Panc1 (cell line): ENCODE results near the gene MTR. TPM values are rescaled to one million over a fixed set of nuclear protein-coding genes. Genes with fewer than 3 reads are reported as not detected.

ENCODE experiments used
- ATAC-seq: fragments of 200-7000 bp; cut with Tn5 transposase; 2 replicates; pipeline ENCODE4 v1.9.1; 2020; ENCODE audit warnings: mild to moderate bottlenecking, moderate library complexity
- BruUV-seq: library from RNA; stranded (reverse); fragments of 400-500 nt; replicated peaks from 2 replicates; lab custom pipeline; 2021; lab: Mats Ljungman, UMichigan
- CTCF ChIA-PET: fragments of 300-600 bp; sonication (Branson Sonifier 250); formaldehyde crosslinking; loops from one replicate; lab custom pipeline; 2022; ENCODE audit warnings: antibody characterized with exemption; lab: Charles Lee
- POLR2A ChIA-PET: fragments of 300-600 bp; sonication (Branson Sonifier 250); formaldehyde crosslinking; loops from one replicate; lab custom pipeline; 2022; ENCODE audit warnings: antibody characterized with exemption; lab: Charles Lee
- DNase-seq: peaks from one replicate; pipeline ENCODE4 v3.0.0-alpha.2; 2010; ENCODE audit warnings: low read depth, low spot score
- H3K27ac ChIP-seq: 2 replicates; pipeline ENCODE4 v1.5.1; 2011; ENCODE audit warnings: mild to moderate bottlenecking, low read length, inconsistent platforms
- H3K27me3 ChIP-seq: fragments of 200-500 bp; sonication (Bioruptor generic); 2 replicates; pipeline ENCODE4 v1.6.0; 2014; ENCODE audit warnings: low read length, inconsistent platforms; ENCODE audit not compliant: control insufficient read depth, insufficient read depth
- H3K36me3 ChIP-seq: fragments of 200-500 bp; sonication (Bioruptor generic); 2 replicates; pipeline ENCODE4 v1.5.1; 2014; ENCODE audit warnings: inconsistent platforms, mild to moderate bottlenecking, low read length, moderate library complexity; ENCODE audit not compliant: control insufficient read depth, insufficient read depth
- H3K4me1 ChIP-seq: 2 replicates; pipeline ENCODE4 v1.5.1; 2011; ENCODE audit warnings: inconsistent platforms, mild to moderate bottlenecking, low read length, moderate library complexity; ENCODE audit not compliant: control insufficient read depth, insufficient read depth
- H3K4me3 ChIP-seq, 2 experiments: 2 replicates each; pipeline ENCODE4 v1.5.1; 2011 to 2012; ENCODE audit warnings: low read depth in 2 of 2, low read length in 2 of 2, mild to moderate bottlenecking in 2 of 2, inconsistent platforms in 1 of 2, moderate library complexity in 1 of 2
- H3K9me3 ChIP-seq: fragments of 200-500 bp; sonication (Bioruptor generic); 2 replicates; pipeline ENCODE4 v1.5.1; 2014; ENCODE audit warnings: low read depth, mild to moderate bottlenecking, inconsistent platforms, low read length, moderate library complexity; ENCODE audit not compliant: control insufficient read depth, insufficient read depth
- POLR2AphosphoS5 ChIP-seq: IDR thresholded peaks from 2 replicates; pipeline ENCODE4 v1.6.1; 2012; ENCODE audit warnings: mild to moderate bottlenecking, low read depth, low read length, moderate library complexity
- SIN3A ChIP-seq: IDR thresholded peaks from 2 replicates; pipeline ENCODE4 v1.6.1; 2012; ENCODE audit warnings: low read depth, mild to moderate bottlenecking, low read length, moderate library complexity, borderline replicate concordance; ENCODE audit not compliant: insufficient read depth
- TCF7L2 ChIP-seq: IDR thresholded peaks from 2 replicates; pipeline ENCODE4 v1.6.1; 2011; ENCODE audit warnings: mild to moderate bottlenecking, low read depth, low read length, inconsistent platforms
- in situ Hi-C: cut with HindIII; loops from 2 replicates; pipeline ENCODE4 v1.10.0; 2016; ENCODE audit warnings: low sequenced_read_pairs, low pct_unique_long_range_greater_than_20kb
- intact Hi-C: fragments of 100-400 bp; cut with micrococcal nuclease; formaldehyde crosslinking; loops from one replicate; pipeline ENCODE4 v1.10.0; 2022; ENCODE audit not compliant: unreplicated experiment
- total RNA-seq: library from RNA; stranded (reverse); gene quantifications from one replicate; pipeline ENCODE4 v1.2.1, GENCODE V29; 2021; ENCODE audit not compliant: unreplicated experiment
- TF ChIP-seq, protein P1 (sequence below): fragments of 450-650 bp; IDR thresholded peaks from 2 replicates; pipeline ENCODE4 v1.5.1; 2017; ENCODE audit warnings: mild to moderate bottlenecking
- TF ChIP-seq, protein P2 (sequence below), 2 experiments: IDR thresholded peaks; 2 replicates each; pipeline ENCODE4 v1.6.1; 2011 to 2012; ENCODE audit warnings: low read depth in 2 of 2, control low read depth in 1 of 2, low read length in 1 of 2, mild to moderate bottlenecking in 1 of 2, moderate library complexity in 1 of 2; ENCODE audit not compliant: insufficient read depth in 1 of 2

MTR gene
- total RNA-seq, 1 experiment from 2014 or later = 33.7 TPM

DNA sequence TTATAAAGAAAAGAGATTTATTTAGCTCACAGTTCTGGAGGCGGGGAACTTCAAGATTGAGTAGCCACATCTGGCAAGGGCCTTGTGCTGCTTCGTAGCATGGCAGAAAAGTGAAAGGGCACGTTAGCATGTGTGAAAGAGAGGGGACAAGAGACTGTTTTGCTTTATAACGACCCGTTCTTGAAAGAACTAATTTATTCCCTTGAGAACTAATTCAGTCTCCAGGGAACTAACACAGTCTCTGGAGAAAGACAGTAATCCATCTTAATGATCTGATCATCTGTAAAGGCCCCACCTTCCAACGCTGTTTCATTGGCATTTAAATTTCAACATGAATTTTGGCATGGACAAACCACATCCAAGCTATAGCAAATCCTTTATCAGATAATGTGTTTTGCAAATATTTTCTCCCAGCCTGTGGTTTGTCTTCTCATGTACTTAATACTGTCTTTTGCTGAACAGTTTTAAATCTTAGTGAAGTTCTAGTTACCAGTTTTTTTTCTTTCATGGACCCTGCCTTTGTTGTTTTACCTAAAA is 26.1 kb downstream of the MTR start:
- in situ Hi-C loops = no loop called here

GRCh38 chr1:236823559-236823958 is 28.5 kb downstream of the MTR start:
- ChIA-PET CTCF (no interaction called here), POLR2A (no interaction called here)
- H3K4me1 ChIP-seq = no peaks in the 10 kb centered on the region
- intact Hi-C loops = no loop called here
- ATAC-seq (no peak), DNase-seq (no peak)
- TF ChIP-seq POLR2AphosphoS5 (no peak), TCF7L2 (no peak), SIN3A (no peak)
- TF ChIP-seq, protein P1, sequence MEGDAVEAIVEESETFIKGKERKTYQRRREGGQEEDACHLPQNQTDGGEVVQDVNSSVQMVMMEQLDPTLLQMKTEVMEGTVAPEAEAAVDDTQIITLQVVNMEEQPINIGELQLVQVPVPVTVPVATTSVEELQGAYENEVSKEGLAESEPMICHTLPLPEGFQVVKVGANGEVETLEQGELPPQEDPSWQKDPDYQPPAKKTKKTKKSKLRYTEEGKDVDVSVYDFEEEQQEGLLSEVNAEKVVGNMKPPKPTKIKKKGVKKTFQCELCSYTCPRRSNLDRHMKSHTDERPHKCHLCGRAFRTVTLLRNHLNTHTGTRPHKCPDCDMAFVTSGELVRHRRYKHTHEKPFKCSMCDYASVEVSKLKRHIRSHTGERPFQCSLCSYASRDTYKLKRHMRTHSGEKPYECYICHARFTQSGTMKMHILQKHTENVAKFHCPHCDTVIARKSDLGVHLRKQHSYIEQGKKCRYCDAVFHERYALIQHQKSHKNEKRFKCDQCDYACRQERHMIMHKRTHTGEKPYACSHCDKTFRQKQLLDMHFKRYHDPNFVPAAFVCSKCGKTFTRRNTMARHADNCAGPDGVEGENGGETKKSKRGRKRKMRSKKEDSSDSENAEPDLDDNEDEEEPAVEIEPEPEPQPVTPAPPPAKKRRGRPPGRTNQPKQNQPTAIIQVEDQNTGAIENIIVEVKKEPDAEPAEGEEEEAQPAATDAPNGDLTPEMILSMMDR = no peak
- TF ChIP-seq, protein P2, sequence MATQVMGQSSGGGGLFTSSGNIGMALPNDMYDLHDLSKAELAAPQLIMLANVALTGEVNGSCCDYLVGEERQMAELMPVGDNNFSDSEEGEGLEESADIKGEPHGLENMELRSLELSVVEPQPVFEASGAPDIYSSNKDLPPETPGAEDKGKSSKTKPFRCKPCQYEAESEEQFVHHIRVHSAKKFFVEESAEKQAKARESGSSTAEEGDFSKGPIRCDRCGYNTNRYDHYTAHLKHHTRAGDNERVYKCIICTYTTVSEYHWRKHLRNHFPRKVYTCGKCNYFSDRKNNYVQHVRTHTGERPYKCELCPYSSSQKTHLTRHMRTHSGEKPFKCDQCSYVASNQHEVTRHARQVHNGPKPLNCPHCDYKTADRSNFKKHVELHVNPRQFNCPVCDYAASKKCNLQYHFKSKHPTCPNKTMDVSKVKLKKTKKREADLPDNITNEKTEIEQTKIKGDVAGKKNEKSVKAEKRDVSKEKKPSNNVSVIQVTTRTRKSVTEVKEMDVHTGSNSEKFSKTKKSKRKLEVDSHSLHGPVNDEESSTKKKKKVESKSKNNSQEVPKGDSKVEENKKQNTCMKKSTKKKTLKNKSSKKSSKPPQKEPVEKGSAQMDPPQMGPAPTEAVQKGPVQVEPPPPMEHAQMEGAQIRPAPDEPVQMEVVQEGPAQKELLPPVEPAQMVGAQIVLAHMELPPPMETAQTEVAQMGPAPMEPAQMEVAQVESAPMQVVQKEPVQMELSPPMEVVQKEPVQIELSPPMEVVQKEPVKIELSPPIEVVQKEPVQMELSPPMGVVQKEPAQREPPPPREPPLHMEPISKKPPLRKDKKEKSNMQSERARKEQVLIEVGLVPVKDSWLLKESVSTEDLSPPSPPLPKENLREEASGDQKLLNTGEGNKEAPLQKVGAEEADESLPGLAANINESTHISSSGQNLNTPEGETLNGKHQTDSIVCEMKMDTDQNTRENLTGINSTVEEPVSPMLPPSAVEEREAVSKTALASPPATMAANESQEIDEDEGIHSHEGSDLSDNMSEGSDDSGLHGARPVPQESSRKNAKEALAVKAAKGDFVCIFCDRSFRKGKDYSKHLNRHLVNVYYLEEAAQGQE (IDR thresholded peaks at IDR 0.05; ENCODE audit: insufficient read depth in 1 of 2, low read depth in 2 of 2, low read length in 1 of 2) = no peak
- H3K27ac ChIP-seq = no peak overlapping the region
- no TSS peak for BruUV-seq
- H3K9me3 ChIP-seq = no peaks in the 10 kb centered on the region
- H3K4me3 ChIP-seq = no peak overlapping the region
- in situ Hi-C loops = no loop called here
- peaks cover 2% of the 10 kb centered on the region for H3K36me3 ChIP-seq
- H3K27me3 ChIP-seq = no peaks in the 10 kb centered on the region

More for the DNA sequence above, 26.1 kb downstream of the MTR start:
- DNase-seq (no peak), ATAC-seq (no peak)
- Histone ChIP-seq H3K4me3 (no peak overlapping the region), H3K27me3 (no peaks in the 10 kb centered on the region), H3K4me1 (no peaks in the 10 kb centered on the region), H3K9me3 (no peaks in the 10 kb centered on the region), H3K36me3 (no peaks in the 10 kb centered on the region; the same call in 1 of the 2 replicates), H3K27ac (no peak overlapping the region)
- intact Hi-C loops = no loop called here
- CTCF ChIA-PET = no interaction called here
- POLR2A ChIA-PET = no interaction called here
- no TSS peak for BruUV-seq
- TF ChIP-seq, protein P2 (IDR thresholded peaks at IDR 0.05; ENCODE audit: insufficient read depth in 1 of 2, low read depth in 2 of 2, low read length in 1 of 2) = no peak
- TF ChIP-seq, protein P1 = no peak
- no peak for TF ChIP-seq TCF7L2
